Activated CD4-positive, CD25-positive, alpha-beta regulatory T cell (primary cell): Measurements from ENCODE around the gene LDLRAD4.
A peak's percentile ranks its signal among the peaks of the same experiment; 100 is the strongest.
"Not testable (repeated sequence)": the region's sequence is repeated elsewhere in the genome, so short reads cannot be mapped to it uniquely, and the experiment has no call there.

Experiments
- DNase-seq, 4 experiments: peaks; one replicate each; lab custom pipeline; 2025; lab: John Stamatoyannopoulos, UW

Gene LDLRAD4

GRCh38 chr18:13464432-13465123 lies 246.0 kb downstream of the LDLRAD4 start:
- peak in 3 of 4 experiments; percentile 13 to 42 (median 19) for DNase-seq

- no peak for DNase-seq
Measured at GRCh38 chr18:13465124-13465446, 246.5 kb downstream of the LDLRAD4 start.

- DNase-seq = no peak
Measured at GRCh38 chr18:13465476-13465875, 246.9 kb downstream of the LDLRAD4 start.

- no peak for DNase-seq
Measured at GRCh38 chr18:13470516-13471197, 252.1 kb downstream of the LDLRAD4 start.

GRCh38 chr18:13471198-13471845 lies 252.8 kb downstream of the LDLRAD4 start:
- DNase-seq = no peak

- DNase-seq = no peak
Measured at GRCh38 chr18:13471971-13472628, 253.5 kb downstream of the LDLRAD4 start.

GRCh38 chr18:13473751-13474150 lies 255.2 kb downstream of the LDLRAD4 start:
- DNase-seq = no peak

GRCh38 chr18:13474336-13474735 lies 255.8 kb downstream of the LDLRAD4 start:
- no peak for DNase-seq

- DNase-seq = no peak
Measured at GRCh38 chr18:13474907-13475545, 256.5 kb downstream of the LDLRAD4 start.

GRCh38 chr18:13476312-13476711 lies 257.8 kb downstream of the LDLRAD4 start:
- not testable (repeated sequence) for DNase-seq

- no peak for DNase-seq
Measured at GRCh38 chr18:13477147-13477683, 258.7 kb downstream of the LDLRAD4 start.

GRCh38 chr18:13480571-13481255 lies 262.2 kb downstream of the LDLRAD4 start:
- DNase-seq = no peak

- DNase-seq = no peak
Measured at GRCh38 chr18:13481331-13481730, 262.8 kb downstream of the LDLRAD4 start.

- DNase-seq = no peak
Measured at GRCh38 chr18:13481820-13482617, 263.5 kb downstream of the LDLRAD4 start.

- DNase-seq = no peak
Measured at GRCh38 chr18:13482618-13482945, 264.0 kb downstream of the LDLRAD4 start.

GRCh38 chr18:13483316-13484270 lies 265.0 kb downstream of the LDLRAD4 start:
- no peak for DNase-seq

GRCh38 chr18:13485182-13485581 lies 266.6 kb downstream of the LDLRAD4 start:
- no peak for DNase-seq

- DNase-seq = no peak
Measured at GRCh38 chr18:13485604-13486003, 267.0 kb downstream of the LDLRAD4 start.

- no peak for DNase-seq
Measured at GRCh38 chr18:13486284-13486683, 267.7 kb downstream of the LDLRAD4 start.
